Ascending aorta (tissue), 2 donors: Measurements from ENCODE around the gene AFF3. TPM values are rescaled to one million over a fixed set of nuclear protein-coding genes. Genes with fewer than 3 reads are reported as not detected.

ENCODE experiments used
- DNase-seq, 2 donors: peaks; one replicate each; pipeline ENCODE4 v3.0.0-alpha.2; 2019; ENCODE audit warnings: low spot score in 2 of 2
- H3K27ac ChIP-seq, 2 donors: fragments of 200-600 bp; sonication (generic); one replicate each; pipeline ENCODE4 v1.5.1; 2016 to 2017; ENCODE audit warnings: mild to moderate bottlenecking in 1 of 2
- H3K27me3 ChIP-seq: fragments of 200-600 bp; sonication (generic); one replicate; pipeline ENCODE4 v1.5.1; 2017
- H3K36me3 ChIP-seq, 2 donors: fragments of 200-600 bp; sonication (generic); one replicate each; pipeline ENCODE4 v1.5.1; 2016
- H3K4me1 ChIP-seq, 2 donors: fragments of 200-600 bp; sonication (generic); one replicate each; pipeline ENCODE4 v1.5.1; 2016 to 2017; ENCODE audit warnings: mild to moderate bottlenecking in 1 of 2
- H3K4me3 ChIP-seq, 2 donors: fragments of 200-600 bp; sonication (generic); one replicate each; pipeline ENCODE4 v1.5.1; 2016 to 2017; ENCODE audit warnings: mild to moderate bottlenecking in 1 of 2
- H3K9me3 ChIP-seq, 2 donors: fragments of 200-600 bp; sonication (generic); one replicate each; pipeline ENCODE4 v1.5.1; 2016
- intact Hi-C: fragments of 100-400 bp; cut with DNase I; formaldehyde crosslinking; loops from one replicate; pipeline ENCODE4 v1.15.1; 2023
- total RNA-seq: library from RNA; depleted of rRNA; stranded (reverse); fragments of >200 nt; gene quantifications from one replicate; pipeline ENCODE4 v1.1.0, GENCODE V29; 2016
- TF ChIP-seq, protein P1 (sequence below), 3 experiments: fragments of 200-600 bp in 2 of 3; fragments of 450-650 bp in 1 of 3; sonication (generic) in 2 of 3; IDR thresholded peaks; one replicate each; pipeline ENCODE4 v1.5.1; 2016 to 2019; ENCODE audit warnings: antibody characterized with exemption in 3 of 3, mild to moderate bottlenecking in 1 of 3, moderate library complexity in 1 of 3

AFF3 gene
- total RNA-seq, 1 donor from 2014 or later, result 7.1 TPM

DNA sequence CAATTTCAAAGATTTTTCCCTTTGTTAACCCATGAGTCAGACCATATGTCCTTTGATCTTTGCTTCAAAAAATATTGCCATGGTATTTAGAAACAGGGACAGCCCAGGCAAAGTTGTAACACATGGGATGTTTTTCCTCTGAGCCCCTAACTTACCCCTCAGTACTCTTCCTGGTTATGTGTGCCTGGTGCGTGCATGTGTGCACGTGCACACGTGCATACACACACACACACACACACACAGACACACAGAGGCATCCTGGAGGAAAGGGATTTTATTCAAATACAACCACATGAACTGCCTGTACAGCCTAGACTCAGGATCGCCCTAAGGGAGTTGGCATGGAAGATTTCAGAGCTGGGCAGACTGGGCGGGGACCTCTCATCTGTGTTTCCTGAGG lies 5.1 kb downstream of the AFF3 start:
- Histone ChIP-seq H3K4me3 (no peak overlapping the region), H3K9me3 (no peaks in the 10 kb centered on the region), H3K27me3 (no peaks in the 10 kb centered on the region), H3K27ac (no peak overlapping the region), H3K36me3 (no peaks in the 10 kb centered on the region), H3K4me1 (no peaks in the 10 kb centered on the region)
- intact Hi-C loops, result no loop called here
- TF ChIP-seq, protein P1, sequence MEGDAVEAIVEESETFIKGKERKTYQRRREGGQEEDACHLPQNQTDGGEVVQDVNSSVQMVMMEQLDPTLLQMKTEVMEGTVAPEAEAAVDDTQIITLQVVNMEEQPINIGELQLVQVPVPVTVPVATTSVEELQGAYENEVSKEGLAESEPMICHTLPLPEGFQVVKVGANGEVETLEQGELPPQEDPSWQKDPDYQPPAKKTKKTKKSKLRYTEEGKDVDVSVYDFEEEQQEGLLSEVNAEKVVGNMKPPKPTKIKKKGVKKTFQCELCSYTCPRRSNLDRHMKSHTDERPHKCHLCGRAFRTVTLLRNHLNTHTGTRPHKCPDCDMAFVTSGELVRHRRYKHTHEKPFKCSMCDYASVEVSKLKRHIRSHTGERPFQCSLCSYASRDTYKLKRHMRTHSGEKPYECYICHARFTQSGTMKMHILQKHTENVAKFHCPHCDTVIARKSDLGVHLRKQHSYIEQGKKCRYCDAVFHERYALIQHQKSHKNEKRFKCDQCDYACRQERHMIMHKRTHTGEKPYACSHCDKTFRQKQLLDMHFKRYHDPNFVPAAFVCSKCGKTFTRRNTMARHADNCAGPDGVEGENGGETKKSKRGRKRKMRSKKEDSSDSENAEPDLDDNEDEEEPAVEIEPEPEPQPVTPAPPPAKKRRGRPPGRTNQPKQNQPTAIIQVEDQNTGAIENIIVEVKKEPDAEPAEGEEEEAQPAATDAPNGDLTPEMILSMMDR (IDR thresholded peaks at IDR 0.05), result no peak
- no peak for DNase-seq

DNA sequence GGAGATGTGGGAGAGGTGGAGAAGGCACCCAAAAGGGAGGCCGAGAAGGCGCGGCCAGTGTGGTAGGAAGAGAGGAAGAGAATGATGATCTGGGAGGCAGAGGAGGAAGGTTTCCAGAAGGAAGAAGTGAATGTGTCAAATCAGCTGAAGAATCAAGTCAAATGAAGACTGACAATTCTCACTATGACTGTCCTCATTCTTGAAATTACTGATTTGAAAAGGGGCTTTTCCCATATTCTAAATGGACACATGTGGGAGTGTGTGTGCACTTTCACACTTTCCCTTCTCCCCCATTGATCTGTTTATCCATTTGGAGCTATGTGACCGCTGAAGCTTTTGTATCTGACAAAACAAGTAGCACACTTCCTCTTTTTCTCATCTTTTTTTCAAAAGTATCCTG lies 6.1 kb downstream of the AFF3 start:
- intact Hi-C loops, result no loop called here

DNA sequence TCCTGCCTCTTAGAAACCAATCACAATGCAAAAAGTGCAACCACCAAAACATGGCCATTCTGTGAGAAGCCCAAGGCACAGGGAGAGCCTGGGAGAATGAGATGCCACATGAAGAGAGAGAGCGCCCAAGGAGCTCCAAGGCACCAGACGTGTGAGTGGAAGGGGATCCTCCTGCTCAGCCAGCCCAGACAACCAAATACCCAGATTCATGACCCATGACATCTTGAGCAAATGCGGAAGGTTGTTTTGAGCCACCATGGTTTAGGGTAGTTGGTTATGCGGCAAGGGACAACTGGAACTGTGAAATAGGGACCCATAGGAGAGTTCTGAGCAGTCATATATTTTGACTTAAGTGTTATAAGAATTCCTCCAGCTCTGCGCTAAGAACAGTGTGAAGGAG lies 7.0 kb downstream of the AFF3 start:
- Histone ChIP-seq H3K9me3 (no peaks in the 10 kb centered on the region), H3K27ac (no peak overlapping the region), H3K4me1 (no peaks in the 10 kb centered on the region), H3K36me3 (no peaks in the 10 kb centered on the region), H3K27me3 (no peaks in the 10 kb centered on the region), H3K4me3 (no peak overlapping the region)
- no peak for DNase-seq
- intact Hi-C loops, result no loop called here
- TF ChIP-seq, protein P1 (IDR thresholded peaks at IDR 0.05), result no peak

More for the DNA sequence above, 6.1 kb downstream of the AFF3 start:
- no peaks in the 10 kb centered on the region for H3K9me3 ChIP-seq
- H3K4me1 ChIP-seq, result no peaks in the 10 kb centered on the region
- H3K36me3 ChIP-seq, result no peaks in the 10 kb centered on the region
- no peak overlapping the region for H3K27ac ChIP-seq
- TF ChIP-seq, protein P1 (IDR thresholded peaks at IDR 0.05), result no peak
- no peak for DNase-seq
- no peaks in the 10 kb centered on the region for H3K27me3 ChIP-seq
- no peak overlapping the region for H3K4me3 ChIP-seq

DNA sequence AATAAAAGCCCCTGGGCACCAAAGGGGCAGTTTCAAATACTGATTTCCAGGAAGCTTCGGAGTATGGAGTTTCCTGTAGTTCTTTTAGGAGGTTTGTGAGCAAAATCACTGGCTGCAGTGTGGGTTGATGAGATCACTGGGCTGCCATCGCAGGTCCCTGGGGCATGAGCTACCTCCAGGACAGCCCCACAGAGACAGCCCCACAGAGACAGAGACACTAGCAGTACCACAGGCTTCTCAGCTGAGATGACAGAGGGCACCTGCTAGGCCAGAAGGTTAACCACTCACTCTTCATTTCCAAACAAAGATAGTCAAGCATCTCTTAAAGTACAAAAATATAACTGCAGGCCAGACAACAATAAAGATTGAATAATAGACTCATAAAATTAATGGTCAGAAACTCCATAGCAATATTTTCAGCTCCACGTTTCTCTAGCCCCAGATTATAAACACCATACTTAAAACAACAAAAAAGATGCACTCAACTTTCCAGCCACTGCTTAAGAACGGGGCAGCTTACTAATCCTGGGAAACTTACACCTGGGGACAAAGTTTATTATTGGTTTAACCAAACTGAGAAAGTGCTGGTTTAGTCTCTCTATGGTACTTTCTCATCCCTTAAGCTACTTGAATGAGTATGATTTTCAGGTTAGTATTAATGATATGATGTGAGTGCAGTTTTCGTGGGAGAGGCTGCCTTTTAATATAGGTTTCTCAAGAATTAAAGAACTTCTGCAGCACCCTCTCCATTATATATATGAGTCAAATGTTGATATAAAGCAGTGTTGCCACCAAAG lies 11.6 kb downstream of the AFF3 start:
- Histone ChIP-seq H3K27me3 (no peaks in the 10 kb centered on the region), H3K36me3 (no peaks in the 10 kb centered on the region), H3K4me1 (no peaks in the 10 kb centered on the region), H3K9me3 (no peaks in the 10 kb centered on the region), H3K4me3 (no peak overlapping the region), H3K27ac (no peak overlapping the region)
- TF ChIP-seq, protein P1 (IDR thresholded peaks at IDR 0.05), result no peak
- no peak for DNase-seq
- intact Hi-C loops, result no loop called here

DNA sequence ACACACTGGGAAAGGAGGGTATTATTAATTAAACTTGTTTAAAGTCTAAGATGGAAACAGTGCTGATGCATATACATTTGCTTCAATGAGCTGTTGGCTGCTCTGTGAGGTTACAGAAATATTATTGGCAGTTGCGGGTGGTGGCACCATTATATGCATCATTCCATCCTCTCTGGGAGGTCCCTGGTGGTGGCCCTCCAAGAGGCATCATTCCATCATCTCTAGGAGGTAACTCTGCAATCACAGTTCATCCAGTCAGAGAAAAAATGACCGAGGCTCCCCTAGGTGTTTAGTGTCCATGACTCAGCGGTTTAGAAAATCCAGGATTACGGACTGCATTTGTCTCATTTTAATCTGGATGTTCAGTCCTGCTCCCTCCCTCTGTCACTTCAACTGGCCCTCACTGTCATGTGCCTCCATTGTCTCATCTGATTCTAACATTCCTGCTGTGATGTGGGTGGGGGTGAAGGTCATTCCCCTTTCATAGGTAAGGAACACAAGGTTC lies 15.4 kb downstream of the AFF3 start:
- no peak for DNase-seq
- Histone ChIP-seq H3K27ac (no peak overlapping the region), H3K4me1 (no peaks in the 10 kb centered on the region), H3K27me3 (no peaks in the 10 kb centered on the region), H3K4me3 (no peak overlapping the region), H3K9me3 (no peaks in the 10 kb centered on the region), H3K36me3 (no peaks in the 10 kb centered on the region)
- intact Hi-C loops, result no loop called here
- TF ChIP-seq, protein P1 (IDR thresholded peaks at IDR 0.05), result no peak
